GM12892 (cell line): ENCODE data around the gene ZCCHC8.
"Not testable (repeated sequence)": the region's sequence is repeated elsewhere in the genome, so short reads cannot be mapped to it uniquely, and the experiment has no call there.

Experiments used
- POLR2A ChIP-seq: IDR thresholded peaks from 2 replicates; pipeline ENCODE4 v1.6.1; 2011; ENCODE audit warnings: low read depth, low read length, control low read depth
- POLR2AphosphoS5 ChIP-seq: IDR thresholded peaks from 2 replicates; pipeline ENCODE4 v1.6.1; 2011; ENCODE audit warnings: low read depth, low read length, control low read depth

GRCh38 chr12:122484385-122484784 lies 16.3 kb downstream of the ZCCHC8 start:
- not testable (repeated sequence) for TF ChIP-seq POLR2AphosphoS5, POLR2A
